ENCODE measurements around the gene BRME1.
"Not testable (repeated sequence)": the region's sequence is repeated elsewhere in the genome, so short reads cannot be mapped to it uniquely, and the experiment has no call there.

The BRME1 gene

GRCh38 chr19:13926010-13926409 is 20.1 kb upstream of the BRME1 start:
- no peak for DNase-seq

- no peak for DNase-seq
Measured at GRCh38 chr19:13923194-13923987, 17.5 kb upstream of the BRME1 start.

- DNase-seq = not testable (repeated sequence)
Measured at GRCh38 chr19:13922118-13922517, 16.2 kb upstream of the BRME1 start.

- no peak for DNase-seq
Measured at GRCh38 chr19:13920940-13921747, 15.2 kb upstream of the BRME1 start.

GRCh38 chr19:13920524-13920923 is 14.6 kb upstream of the BRME1 start:
- no peak for DNase-seq

GRCh38 chr19:13918726-13919411 is 13.0 kb upstream of the BRME1 start:
- no peak for DNase-seq

- no peak for DNase-seq
Measured at GRCh38 chr19:13917888-13918406, 12.0 kb upstream of the BRME1 start.

GRCh38 chr19:13914777-13915176 is 8.9 kb upstream of the BRME1 start:
- DNase-seq = no peak

GRCh38 chr19:13913352-13913751 is 7.4 kb upstream of the BRME1 start:
- no peak for DNase-seq

GRCh38 chr19:13909430-13909829 is 3.5 kb upstream of the BRME1 start:
- no peak for DNase-seq

- DNase-seq = no peak
Measured at GRCh38 chr19:13908674-13909073, 2.8 kb upstream of the BRME1 start.

GRCh38 chr19:13906910-13907309 is 993 bp upstream of the BRME1 start:
- no peak for DNase-seq

- no peak for DNase-seq
Measured at GRCh38 chr19:13906521-13906904, 596 bp upstream of the BRME1 start.

GRCh38 chr19:13902993-13903555 is 2.8 kb downstream of the BRME1 start:
- DNase-seq = no peak

- DNase-seq = no peak
Measured at GRCh38 chr19:13899912-13900584, 5.9 kb downstream of the BRME1 start.

GRCh38 chr19:13899393-13899792 is 6.5 kb downstream of the BRME1 start:
- DNase-seq = no peak

- no peak for DNase-seq
Measured at GRCh38 chr19:13896227-13896626, 9.7 kb downstream of the BRME1 start.

- no peak for DNase-seq
Measured at GRCh38 chr19:13894552-13894951, 11.4 kb downstream of the BRME1 start.

GRCh38 chr19:13892870-13893269 is 13.0 kb downstream of the BRME1 start:
- DNase-seq = no peak

GRCh38 chr19:13890136-13890535 is 15.8 kb downstream of the BRME1 start:
- DNase-seq = no peak

GRCh38 chr19:13888281-13888680 is 17.6 kb downstream of the BRME1 start:
- no peak for DNase-seq

- no peak for DNase-seq
Measured at GRCh38 chr19:13887517-13887916, 18.4 kb downstream of the BRME1 start.

Data from activated T-cell treated with anti-CD3 and anti-CD28 coated beads, Interleukin-2, amount 50 U/mL, for 1 hour (primary cell).